ENCODE measurements around the gene HEATR3.

HEATR3 gene

DNA sequence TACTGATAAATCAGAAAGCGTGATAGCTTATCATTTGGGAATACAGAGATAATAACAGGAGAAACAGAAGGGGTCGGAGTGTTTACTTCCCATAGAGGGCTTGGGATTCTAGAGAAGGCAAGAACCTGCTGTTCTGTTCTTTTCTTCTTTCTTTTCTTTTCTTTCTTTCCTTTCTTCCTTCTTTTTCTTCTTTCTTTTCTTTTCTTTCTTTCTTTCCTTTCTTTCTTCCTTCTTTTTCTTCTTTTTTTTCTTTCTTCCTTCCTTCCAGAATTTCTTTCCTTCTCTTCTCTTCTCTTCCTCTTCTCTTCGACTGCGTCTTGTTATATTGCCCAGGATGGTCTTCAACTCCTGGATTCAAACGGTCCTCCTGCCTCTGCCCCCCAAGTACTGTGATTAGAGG is 22.4 kb upstream of the HEATR3 start:
- no peaks in the 10 kb centered on the region for H3K36me3 ChIP-seq (ENCODE audit: insufficient read depth, low read length)
- no peak overlapping the region for H3K9ac ChIP-seq (ENCODE audit: low read depth, low read length, poor library complexity, severe bottlenecking)
- H3K79me2 ChIP-seq (ENCODE audit: insufficient read depth, low read length): no peaks in the 10 kb centered on the region
- no peak overlapping the region for H2AFZ ChIP-seq (ENCODE audit: low read length)
- H3K27me3 ChIP-seq (ENCODE audit: insufficient read depth, low read length, poor library complexity, severe bottlenecking): no peaks in the 10 kb centered on the region
- H3K4me2 ChIP-seq (ENCODE audit: low read depth, low read length, poor library complexity, severe bottlenecking): no peak overlapping the region
- H3K4me1 ChIP-seq (ENCODE audit: insufficient read depth, low read length, poor library complexity, severe bottlenecking): peaks cover 10% of the 10 kb centered on the region
- H4K20me1 ChIP-seq (ENCODE audit: insufficient read depth, low read length, poor library complexity, severe bottlenecking): no peaks in the 10 kb centered on the region
- no peaks in the 10 kb centered on the region for H3F3A ChIP-seq (ENCODE audit: low read depth)
- H3K9me2 ChIP-seq (replicated peaks; ENCODE audit: low read depth, low read length): no peaks in the 10 kb centered on the region
- no peak for TF ChIP-seq EZH2phosphoT487 (IDR thresholded peaks at IDR 0.05; ENCODE audit: borderline replicate concordance)
- TF ChIP-seq, protein P1, sequence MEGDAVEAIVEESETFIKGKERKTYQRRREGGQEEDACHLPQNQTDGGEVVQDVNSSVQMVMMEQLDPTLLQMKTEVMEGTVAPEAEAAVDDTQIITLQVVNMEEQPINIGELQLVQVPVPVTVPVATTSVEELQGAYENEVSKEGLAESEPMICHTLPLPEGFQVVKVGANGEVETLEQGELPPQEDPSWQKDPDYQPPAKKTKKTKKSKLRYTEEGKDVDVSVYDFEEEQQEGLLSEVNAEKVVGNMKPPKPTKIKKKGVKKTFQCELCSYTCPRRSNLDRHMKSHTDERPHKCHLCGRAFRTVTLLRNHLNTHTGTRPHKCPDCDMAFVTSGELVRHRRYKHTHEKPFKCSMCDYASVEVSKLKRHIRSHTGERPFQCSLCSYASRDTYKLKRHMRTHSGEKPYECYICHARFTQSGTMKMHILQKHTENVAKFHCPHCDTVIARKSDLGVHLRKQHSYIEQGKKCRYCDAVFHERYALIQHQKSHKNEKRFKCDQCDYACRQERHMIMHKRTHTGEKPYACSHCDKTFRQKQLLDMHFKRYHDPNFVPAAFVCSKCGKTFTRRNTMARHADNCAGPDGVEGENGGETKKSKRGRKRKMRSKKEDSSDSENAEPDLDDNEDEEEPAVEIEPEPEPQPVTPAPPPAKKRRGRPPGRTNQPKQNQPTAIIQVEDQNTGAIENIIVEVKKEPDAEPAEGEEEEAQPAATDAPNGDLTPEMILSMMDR (conservative IDR thresholded peaks at IDR 0.05; ENCODE audit: low read length): no peak
- no peaks in the 10 kb centered on the region for H3K9me3 ChIP-seq (ENCODE audit: insufficient read depth, low read depth, low read length)
- no peak overlapping the region for H3K4me3 ChIP-seq (ENCODE audit: low read length, poor library complexity, severe bottlenecking)

DNA sequence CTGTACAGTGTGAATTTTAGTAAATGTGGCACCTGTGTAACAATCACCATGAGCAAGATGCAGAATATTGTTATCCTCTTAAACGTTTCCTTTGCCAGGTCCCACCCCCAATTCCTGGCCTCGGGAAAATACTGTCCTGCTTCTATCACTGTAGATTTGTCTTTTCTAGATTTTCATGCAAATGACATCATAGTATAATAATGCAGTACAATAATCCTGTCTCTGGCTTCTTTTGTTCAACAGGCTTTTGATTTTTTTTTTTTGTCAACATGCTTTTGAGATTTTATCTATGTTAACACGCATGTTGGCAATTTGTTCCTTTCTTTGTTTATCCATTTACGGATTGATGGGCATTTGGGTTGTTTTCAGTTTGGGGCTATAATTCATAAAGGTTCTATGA is 20.4 kb upstream of the HEATR3 start:
- no peak overlapping the region for H3K4me2 ChIP-seq (ENCODE audit: low read depth, low read length, poor library complexity, severe bottlenecking)
- no peaks in the 10 kb centered on the region for H3K4me1 ChIP-seq (ENCODE audit: insufficient read depth, low read length, poor library complexity, severe bottlenecking)
- H2AFZ ChIP-seq (ENCODE audit: low read length): no peak overlapping the region
- no peaks in the 10 kb centered on the region for H3F3A ChIP-seq (ENCODE audit: low read depth)
- no peaks in the 10 kb centered on the region for H3K9me2 ChIP-seq (replicated peaks; ENCODE audit: low read depth, low read length)
- no peak overlapping the region for H3K9ac ChIP-seq (ENCODE audit: low read depth, low read length, poor library complexity, severe bottlenecking)
- H3K9me3 ChIP-seq (ENCODE audit: insufficient read depth, low read depth, low read length): no peaks in the 10 kb centered on the region
- H3K79me2 ChIP-seq (ENCODE audit: insufficient read depth, low read length): no peaks in the 10 kb centered on the region
- TF ChIP-seq, protein P1 (conservative IDR thresholded peaks at IDR 0.05; ENCODE audit: low read length): no peak
- TF ChIP-seq EZH2phosphoT487 (IDR thresholded peaks at IDR 0.05; ENCODE audit: borderline replicate concordance): no peak
- no peaks in the 10 kb centered on the region for H4K20me1 ChIP-seq (ENCODE audit: insufficient read depth, low read length, poor library complexity, severe bottlenecking)
- H3K36me3 ChIP-seq (ENCODE audit: insufficient read depth, low read length): no peaks in the 10 kb centered on the region
- H3K4me3 ChIP-seq (ENCODE audit: low read length, poor library complexity, severe bottlenecking): no peak overlapping the region
- no peaks in the 10 kb centered on the region for H3K27me3 ChIP-seq (ENCODE audit: insufficient read depth, low read length, poor library complexity, severe bottlenecking)

DNA sequence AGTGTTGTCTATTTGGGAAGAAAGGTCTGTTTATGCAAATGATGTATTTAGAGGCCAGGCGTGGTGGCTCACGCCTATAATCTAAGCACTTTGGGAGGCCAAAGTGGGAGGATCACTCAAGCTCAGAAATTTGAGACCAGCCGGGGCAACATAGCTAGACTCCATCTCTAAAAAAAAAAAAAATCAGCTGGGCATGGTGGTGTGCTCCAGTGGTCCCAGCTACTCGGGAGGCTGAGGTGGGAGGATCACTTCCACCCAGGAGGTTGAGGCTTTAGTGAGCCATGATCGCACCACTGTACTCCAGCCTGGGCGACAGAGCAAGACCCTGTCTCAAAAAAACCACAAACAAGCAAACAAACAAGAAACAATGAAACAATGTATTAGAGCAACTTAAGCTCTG is 18.9 kb upstream of the HEATR3 start:
- Histone ChIP-seq H3K4me1 (ENCODE audit: insufficient read depth, low read length, poor library complexity, severe bottlenecking) (no peaks in the 10 kb centered on the region), H3K4me2 (ENCODE audit: low read depth, low read length, poor library complexity, severe bottlenecking) (no peak overlapping the region), H4K20me1 (ENCODE audit: insufficient read depth, low read length, poor library complexity, severe bottlenecking) (no peaks in the 10 kb centered on the region), H3K9me3 (ENCODE audit: insufficient read depth, low read depth, low read length) (no peaks in the 10 kb centered on the region), H3K9me2 (replicated peaks; ENCODE audit: low read depth, low read length) (no peaks in the 10 kb centered on the region), H3K9ac (ENCODE audit: low read depth, low read length, poor library complexity, severe bottlenecking) (no peak overlapping the region), H3K79me2 (ENCODE audit: insufficient read depth, low read length) (no peaks in the 10 kb centered on the region), H3F3A (ENCODE audit: low read depth) (no peaks in the 10 kb centered on the region), H3K27me3 (ENCODE audit: insufficient read depth, low read length, poor library complexity, severe bottlenecking) (no peaks in the 10 kb centered on the region), H3K4me3 (ENCODE audit: low read length, poor library complexity, severe bottlenecking) (no peak overlapping the region), H2AFZ (ENCODE audit: low read length) (no peak overlapping the region), H3K36me3 (ENCODE audit: insufficient read depth, low read length) (no peaks in the 10 kb centered on the region)
- TF ChIP-seq, protein P1 (conservative IDR thresholded peaks at IDR 0.05; ENCODE audit: low read length): no peak
- TF ChIP-seq EZH2phosphoT487 (IDR thresholded peaks at IDR 0.05; ENCODE audit: borderline replicate concordance): no peak
